Neural progenitor cell (in vitro differentiated cells): ENCODE results near the gene DHRS11.

Experiments
- EZH2phosphoT487 ChIP-seq: fragments of 200-600 bp; sonication (generic); IDR thresholded peaks from 2 replicates; pipeline ENCODE4 v1.6.1; 2017; ENCODE audit warnings: antibody characterized with exemption
- TF ChIP-seq, protein P1 (sequence below): fragments of 200-600 bp; sonication (generic); IDR thresholded peaks from 2 replicates; pipeline ENCODE4 v1.5.1; 2017; ENCODE audit warnings: antibody characterized with exemption, mild to moderate bottlenecking

DNA sequence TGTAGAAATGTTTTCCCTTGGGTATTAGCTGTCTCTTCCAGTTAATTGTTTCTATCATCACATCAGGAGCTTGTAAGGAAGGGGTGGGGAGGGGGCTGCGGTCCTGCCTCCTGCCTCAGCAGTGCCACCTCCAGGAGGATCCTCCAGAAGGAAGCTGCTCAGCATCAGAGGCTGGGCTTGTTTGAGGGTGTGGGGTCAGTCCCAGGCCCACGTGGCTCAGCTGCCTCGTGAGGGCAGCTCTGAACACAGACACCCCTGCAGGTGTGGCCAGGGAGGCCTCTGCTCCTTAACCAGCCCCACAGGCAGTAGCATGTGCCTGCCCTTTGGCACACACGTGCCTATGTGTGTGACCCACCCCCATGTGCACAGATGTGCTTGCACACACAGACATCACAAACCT lies 56.0 kb downstream of the DHRS11 start:
- TF ChIP-seq, protein P1, sequence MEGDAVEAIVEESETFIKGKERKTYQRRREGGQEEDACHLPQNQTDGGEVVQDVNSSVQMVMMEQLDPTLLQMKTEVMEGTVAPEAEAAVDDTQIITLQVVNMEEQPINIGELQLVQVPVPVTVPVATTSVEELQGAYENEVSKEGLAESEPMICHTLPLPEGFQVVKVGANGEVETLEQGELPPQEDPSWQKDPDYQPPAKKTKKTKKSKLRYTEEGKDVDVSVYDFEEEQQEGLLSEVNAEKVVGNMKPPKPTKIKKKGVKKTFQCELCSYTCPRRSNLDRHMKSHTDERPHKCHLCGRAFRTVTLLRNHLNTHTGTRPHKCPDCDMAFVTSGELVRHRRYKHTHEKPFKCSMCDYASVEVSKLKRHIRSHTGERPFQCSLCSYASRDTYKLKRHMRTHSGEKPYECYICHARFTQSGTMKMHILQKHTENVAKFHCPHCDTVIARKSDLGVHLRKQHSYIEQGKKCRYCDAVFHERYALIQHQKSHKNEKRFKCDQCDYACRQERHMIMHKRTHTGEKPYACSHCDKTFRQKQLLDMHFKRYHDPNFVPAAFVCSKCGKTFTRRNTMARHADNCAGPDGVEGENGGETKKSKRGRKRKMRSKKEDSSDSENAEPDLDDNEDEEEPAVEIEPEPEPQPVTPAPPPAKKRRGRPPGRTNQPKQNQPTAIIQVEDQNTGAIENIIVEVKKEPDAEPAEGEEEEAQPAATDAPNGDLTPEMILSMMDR = peak; percentile 37
- TF ChIP-seq EZH2phosphoT487 = no peak
